HAP-1 (cell line): ENCODE data around the gene KCNQ1.

ENCODE experiments used
- DNase-seq, 2 experiments: peaks; one replicate each; pipeline ENCODE4 v3.0.0-alpha.2; 2016 to 2020; ENCODE audit warnings: low spot score in 2 of 2
- H3K27me3 ChIP-seq: fragments of 250-450 bp; sonication (Bioruptor Pico); 2 replicates; pipeline ENCODE4 v1.5.1; 2020; ENCODE audit warnings: low read depth, mild to moderate bottlenecking, moderate library complexity
- H3K36me3 ChIP-seq: fragments of 250-450 bp; sonication (Bioruptor Pico); replicated peaks from 2 replicates; pipeline ENCODE4 v1.5.1; 2020; ENCODE audit warnings: mild to moderate bottlenecking
- H3K4me1 ChIP-seq: fragments of 250-450 bp; sonication (Bioruptor Pico); 2 replicates; pipeline ENCODE4 v1.5.1; 2020; ENCODE audit warnings: mild to moderate bottlenecking
- H3K4me3 ChIP-seq: fragments of 250-450 bp; sonication (Bioruptor Pico); 2 replicates; pipeline ENCODE4 v1.5.1; 2020; ENCODE audit warnings: mild to moderate bottlenecking, moderate library complexity
- H3K9me3 ChIP-seq: fragments of 250-450 bp; sonication (Bioruptor Pico); 2 replicates; pipeline ENCODE4 v1.5.1; 2020; ENCODE audit warnings: mild to moderate bottlenecking, moderate library complexity
- in situ Hi-C: fragments of 300-500 bp; cut with MboI; formaldehyde crosslinking; loops from 3 replicates; pipeline ENCODE4 v1.14.3; 2020; ENCODE audit warnings: low sequenced_read_pairs, inconsistent platforms, mixed read lengths

Gene KCNQ1

DNA sequence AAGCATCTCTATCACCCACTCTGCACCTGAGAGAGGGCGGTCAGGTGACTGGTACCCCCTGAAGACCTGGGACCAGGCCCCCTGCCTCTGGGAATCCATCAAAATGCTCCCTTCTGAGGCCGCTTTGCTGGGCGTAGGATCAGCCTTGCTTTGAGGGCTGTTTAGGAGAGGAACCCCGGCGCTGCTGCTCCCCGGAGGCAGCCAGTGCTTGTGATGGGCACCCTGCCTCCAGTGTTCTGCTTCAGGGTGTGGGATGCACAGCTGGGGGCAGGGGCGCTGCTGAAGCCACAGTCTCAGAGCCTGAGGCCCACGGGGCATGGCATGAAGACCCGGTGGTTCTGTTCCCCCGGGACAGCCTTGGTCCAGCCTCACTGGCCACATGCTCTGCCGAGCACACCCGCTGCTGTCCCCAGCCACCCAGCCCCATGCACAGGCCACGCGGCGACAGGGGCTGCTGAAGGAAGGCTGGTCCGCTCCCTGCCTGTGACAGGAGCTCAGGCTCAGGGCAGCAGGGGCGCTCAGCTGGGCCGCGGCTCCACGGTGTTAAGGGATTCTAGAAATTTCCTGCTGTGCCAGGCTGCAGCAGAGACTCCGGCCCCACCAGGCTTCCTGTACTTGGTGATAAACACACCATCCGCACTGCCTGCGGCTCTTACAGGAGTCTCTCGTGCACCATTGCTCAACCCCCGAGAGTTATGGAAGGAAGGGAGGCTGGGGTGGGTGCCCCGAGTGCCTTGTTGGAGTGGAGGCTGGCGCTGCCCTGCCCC lies 91.0 kb downstream of the KCNQ1 start:
- no peaks in the 10 kb centered on the region for H3K36me3 ChIP-seq
- in situ Hi-C loops: no loop called here
- no peak for DNase-seq
- no peaks in the 10 kb centered on the region for H3K27me3 ChIP-seq
- no peak overlapping the region for H3K4me3 ChIP-seq
- peaks cover 10% of the 10 kb centered on the region for H3K4me1 ChIP-seq
- no peaks in the 10 kb centered on the region for H3K9me3 ChIP-seq

DNA sequence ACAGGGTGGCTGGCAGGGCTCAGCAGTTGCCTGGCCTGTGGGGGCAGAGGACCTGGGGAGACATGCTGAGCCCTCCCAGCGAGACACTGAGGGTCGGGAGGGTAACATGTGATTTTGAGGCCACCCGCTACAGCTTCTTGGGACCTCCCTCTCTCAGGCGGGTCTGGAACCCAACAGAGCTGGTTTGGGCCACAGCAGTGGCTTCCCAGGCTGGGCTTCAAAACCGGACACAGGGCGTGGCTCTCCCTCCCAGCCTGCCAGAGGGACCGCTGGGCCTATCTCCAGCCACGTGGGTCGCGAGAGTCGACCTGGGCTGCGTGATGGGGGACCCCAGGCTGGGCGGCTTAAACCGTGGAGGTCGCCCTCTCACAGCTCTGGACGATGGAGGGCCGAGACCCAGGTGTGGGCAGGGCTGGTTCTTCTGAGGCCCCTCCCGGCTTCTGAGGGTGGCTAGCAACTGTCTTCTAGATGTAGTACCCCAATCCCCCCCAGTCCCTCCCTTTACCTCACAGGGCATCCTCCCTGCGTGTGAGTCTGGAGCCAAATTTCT lies 91.7 kb downstream of the KCNQ1 start:
- Histone ChIP-seq H3K27me3 (no peaks in the 10 kb centered on the region), H3K9me3 (no peaks in the 10 kb centered on the region), H3K4me1 (peaks cover 10% of the 10 kb centered on the region), H3K36me3 (no peaks in the 10 kb centered on the region), H3K4me3 (no peak overlapping the region)
- in situ Hi-C loops: no loop called here
- no peak for DNase-seq

DNA sequence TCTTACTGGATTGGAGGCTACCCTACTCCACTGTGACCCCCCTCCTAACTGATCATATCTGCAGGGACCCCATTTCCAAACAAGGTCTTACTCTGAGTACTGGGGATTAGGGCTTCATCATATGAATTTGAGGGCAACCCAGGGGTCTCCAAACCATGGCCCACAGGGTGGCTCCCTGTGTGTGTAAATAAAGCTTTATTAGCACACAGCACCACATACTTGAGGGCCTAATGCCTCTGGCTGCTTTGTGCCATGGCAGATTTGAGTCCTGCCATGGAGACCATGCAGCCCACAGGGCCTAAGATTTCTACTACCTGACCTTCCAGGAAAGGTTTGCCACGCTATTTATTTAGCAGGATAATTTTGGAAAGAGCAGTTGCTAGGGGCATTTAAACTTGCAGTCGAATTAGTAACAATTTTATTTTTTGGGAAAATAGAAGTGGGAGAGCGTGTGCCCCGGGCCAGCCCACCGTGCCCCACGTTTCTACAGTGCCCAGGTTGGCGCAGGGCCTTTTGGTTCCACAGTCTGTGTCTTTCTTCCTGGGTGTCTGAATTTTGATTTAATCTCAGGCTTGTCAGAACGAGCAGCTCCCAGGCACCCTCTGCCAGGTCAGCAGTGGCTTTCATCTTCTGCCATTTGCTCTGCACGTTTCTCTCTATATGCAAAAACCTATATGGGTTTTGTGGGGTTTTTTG lies 92.3 kb downstream of the KCNQ1 start:
- H3K9me3 ChIP-seq: no peaks in the 10 kb centered on the region
- no peaks in the 10 kb centered on the region for H3K36me3 ChIP-seq
- H3K4me1 ChIP-seq: peaks cover 10% of the 10 kb centered on the region
- H3K4me3 ChIP-seq: no peak overlapping the region
- in situ Hi-C loops: no loop called here
- H3K27me3 ChIP-seq: no peaks in the 10 kb centered on the region
- DNase-seq: no peak

DNA sequence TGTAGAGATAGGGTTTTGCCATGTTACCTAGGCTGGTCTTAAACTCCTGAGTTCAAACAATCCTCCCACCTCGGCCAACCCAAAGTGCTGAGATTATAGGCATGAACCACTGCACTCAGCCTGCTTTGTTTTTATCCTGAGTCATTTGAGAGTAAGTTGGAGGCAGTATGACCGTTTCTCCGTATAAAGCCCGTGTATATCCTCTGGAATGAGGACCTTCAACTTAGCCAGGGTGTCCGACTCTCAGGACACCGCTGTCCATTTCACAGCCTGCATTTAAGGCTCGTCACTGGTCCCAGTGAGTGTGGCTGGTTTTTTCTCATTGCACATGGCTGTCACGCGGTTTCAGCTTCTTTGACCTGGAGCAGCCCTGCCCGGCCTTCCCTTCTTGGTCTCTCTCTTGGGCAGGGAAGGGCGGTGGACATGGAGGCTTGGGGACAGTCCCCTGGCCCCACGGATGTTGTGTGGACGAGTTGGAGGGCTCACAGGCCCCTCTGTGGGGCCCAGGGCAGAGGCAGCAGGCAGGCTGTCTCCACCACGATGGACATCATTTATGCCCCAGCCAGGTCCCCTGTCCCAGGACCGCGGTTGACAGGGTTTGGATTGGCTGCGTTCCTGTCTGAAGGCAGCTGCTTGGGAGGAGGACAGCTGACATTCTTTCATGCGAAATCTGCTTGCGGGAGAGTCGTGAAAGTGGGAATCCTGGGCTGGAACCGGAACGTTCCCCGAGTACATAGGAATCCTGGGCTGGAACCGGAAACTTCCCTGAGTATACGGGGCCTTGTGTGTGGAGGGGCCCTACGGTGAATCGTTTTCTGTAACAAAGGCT lies 93.3 kb downstream of the KCNQ1 start:
- Histone ChIP-seq H3K9me3 (no peaks in the 10 kb centered on the region), H3K27me3 (no peaks in the 10 kb centered on the region), H3K4me3 (no peak overlapping the region), H3K4me1 (peaks cover 8% of the 10 kb centered on the region), H3K36me3 (no peaks in the 10 kb centered on the region)
- no peak for DNase-seq
- in situ Hi-C loops: no loop called here

DNA sequence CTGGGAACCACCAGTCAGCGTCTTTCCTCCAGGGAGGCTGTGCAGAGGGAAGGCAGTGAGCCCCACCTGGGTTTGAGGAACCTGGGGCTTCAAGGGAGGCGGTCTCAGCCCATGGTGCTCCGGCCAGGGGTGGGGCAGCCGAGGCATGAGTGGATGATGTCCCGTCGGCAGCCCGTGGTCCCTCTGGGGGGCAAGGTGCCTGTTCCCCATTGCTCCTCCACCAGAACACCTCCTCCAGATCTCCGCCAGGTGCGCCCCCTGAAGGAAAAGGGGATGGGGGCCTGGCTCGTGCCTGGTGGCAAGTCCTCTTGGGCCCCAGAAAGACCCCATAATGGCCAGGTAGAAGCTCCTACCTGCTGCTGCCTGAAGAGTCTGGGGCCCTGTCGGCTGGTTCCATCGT lies 94.1 kb downstream of the KCNQ1 start:
- H3K4me1 ChIP-seq: peaks cover under 1% of the 10 kb centered on the region; the same call in 1 of the 2 replicates
- in situ Hi-C loops: no loop called here

DNA sequence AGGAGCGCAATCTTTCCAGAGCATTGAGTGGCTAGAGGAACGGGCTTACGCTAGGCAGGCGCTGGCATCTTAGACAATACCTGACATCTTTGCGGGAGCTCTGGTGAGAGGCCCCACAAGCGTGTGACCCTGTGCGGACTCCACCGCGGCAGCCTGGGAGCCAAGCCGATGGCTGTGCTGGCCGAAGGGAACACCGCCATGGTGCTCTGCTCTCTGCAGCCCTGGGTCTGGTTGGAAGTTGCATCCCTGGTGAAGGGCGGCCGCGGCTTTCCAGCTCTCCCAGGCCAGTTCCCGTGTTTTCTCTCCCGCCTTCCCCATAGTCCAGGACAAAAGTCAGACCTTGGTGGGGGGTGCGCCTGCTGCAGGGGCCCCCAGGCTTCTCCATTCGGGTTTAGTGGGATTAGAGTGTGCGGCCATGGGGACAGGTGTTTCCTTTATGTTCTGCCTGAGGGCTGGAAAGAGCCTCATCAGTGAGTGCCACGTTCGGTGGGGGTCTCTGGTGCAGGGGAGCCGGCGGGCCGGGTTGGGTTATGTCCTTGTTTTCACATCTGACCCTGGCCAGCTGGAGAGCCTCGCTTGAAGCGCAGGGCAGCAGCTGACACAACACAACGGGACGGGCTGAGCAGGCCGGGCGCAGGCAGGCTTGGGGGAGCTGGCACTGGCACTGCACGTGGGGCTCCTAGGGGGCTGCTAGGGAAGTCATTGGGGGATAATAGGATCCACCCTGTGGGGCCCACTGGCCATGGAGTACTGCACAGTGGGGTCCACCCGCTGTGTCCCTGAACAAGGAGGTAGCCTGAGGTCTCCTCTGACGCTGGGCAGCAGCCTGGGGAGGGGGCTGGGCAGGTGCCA lies 94.8 kb downstream of the KCNQ1 start:
- in situ Hi-C loops: no loop called here
- H3K4me1 ChIP-seq: no peaks in the 10 kb centered on the region
- DNase-seq: no peak

More for the DNA sequence above, 94.1 kb downstream of the KCNQ1 start:
- DNase-seq: no peak
- no peaks in the 10 kb centered on the region for H3K36me3 ChIP-seq
- H3K27me3 ChIP-seq: no peaks in the 10 kb centered on the region
- no peak overlapping the region for H3K4me3 ChIP-seq
- H3K9me3 ChIP-seq: no peaks in the 10 kb centered on the region

DNA sequence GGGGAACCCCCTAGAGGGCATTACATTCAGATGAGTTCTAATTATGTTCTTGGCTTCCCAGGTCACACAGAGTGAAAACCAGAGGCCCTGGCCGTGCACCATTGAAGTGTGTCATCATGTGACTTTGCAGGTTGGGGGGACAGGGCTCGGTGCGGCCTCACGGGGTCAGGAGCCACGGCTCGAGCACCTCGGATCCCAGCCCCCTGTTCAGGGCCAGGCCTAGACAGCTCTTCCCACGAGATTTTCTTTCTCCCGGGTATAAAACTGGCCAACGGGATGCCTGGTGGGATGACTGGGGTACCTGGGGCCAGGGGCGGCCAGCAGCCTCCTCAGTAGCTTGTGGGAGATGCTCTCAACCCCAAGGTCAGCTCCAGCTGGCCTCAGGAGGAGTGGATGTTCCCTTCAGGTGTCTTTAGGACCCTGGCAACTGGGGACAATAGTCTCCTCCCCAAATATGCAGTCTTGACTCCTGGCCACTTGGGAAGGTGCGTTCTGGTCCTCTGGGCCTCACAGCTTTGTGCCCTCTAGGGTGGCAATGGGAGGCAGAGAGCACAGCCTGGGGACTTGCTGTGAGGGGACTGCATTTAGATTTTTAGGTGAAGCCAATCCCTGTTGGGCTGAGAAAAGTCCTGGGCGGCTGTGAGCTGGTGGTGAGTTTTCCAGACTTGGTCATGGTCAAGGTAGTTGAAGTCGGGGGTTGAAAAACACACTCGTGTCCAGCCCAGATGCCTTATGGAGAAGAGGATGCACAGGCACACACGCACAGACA lies 95.6 kb downstream of the KCNQ1 start:
- H3K27me3 ChIP-seq: no peaks in the 10 kb centered on the region
- DNase-seq: no peak
- in situ Hi-C loops: no loop called here

More for the DNA sequence above, 94.8 kb downstream of the KCNQ1 start:
- H3K36me3 ChIP-seq: no peaks in the 10 kb centered on the region
- no peaks in the 10 kb centered on the region for H3K27me3 ChIP-seq
- no peaks in the 10 kb centered on the region for H3K9me3 ChIP-seq
- H3K4me3 ChIP-seq: no peak overlapping the region

DNA sequence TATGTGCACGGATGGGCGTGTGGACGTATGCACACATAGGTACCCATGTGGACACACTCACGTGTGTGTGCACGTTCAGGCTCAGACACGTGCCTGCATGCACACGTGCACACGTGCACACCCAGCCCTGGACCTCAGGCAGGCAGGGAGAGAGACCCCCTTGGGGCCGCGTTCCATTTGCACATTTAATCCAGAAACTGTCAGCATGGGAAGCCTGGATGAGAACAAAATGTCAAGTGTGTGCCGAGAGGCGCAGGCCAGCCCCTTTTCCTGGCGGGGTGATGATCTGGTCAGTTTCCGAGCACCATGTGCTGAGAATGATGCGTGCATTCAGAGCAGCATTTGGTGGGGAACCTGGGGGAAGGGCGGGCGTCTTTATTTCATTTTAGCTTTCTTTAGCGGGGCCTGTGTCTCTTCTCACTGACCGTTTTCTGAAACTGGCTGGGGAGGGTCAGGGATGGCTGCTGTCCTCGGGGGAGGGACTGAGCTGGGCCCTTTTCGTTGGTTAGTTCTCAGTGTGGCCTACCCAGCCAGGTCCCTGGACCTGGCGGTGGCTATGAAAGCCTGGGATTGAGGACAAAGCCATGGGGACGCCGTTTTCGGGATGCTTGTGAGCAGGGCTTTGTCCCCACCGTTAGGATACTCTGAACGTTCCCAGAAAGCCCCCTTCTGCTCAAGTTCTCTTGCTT lies 96.3 kb downstream of the KCNQ1 start:
- no peaks in the 10 kb centered on the region for H3K9me3 ChIP-seq
- H3K4me3 ChIP-seq: no peak overlapping the region
- no peaks in the 10 kb centered on the region for H3K4me1 ChIP-seq
- in situ Hi-C loops: no loop called here
- no peak for DNase-seq
- H3K36me3 ChIP-seq: no peaks in the 10 kb centered on the region
- no peaks in the 10 kb centered on the region for H3K27me3 ChIP-seq

More for the DNA sequence above, 95.6 kb downstream of the KCNQ1 start:
- H3K4me3 ChIP-seq: no peak overlapping the region
- no peaks in the 10 kb centered on the region for H3K4me1 ChIP-seq
- no peaks in the 10 kb centered on the region for H3K36me3 ChIP-seq
- no peaks in the 10 kb centered on the region for H3K9me3 ChIP-seq

DNA sequence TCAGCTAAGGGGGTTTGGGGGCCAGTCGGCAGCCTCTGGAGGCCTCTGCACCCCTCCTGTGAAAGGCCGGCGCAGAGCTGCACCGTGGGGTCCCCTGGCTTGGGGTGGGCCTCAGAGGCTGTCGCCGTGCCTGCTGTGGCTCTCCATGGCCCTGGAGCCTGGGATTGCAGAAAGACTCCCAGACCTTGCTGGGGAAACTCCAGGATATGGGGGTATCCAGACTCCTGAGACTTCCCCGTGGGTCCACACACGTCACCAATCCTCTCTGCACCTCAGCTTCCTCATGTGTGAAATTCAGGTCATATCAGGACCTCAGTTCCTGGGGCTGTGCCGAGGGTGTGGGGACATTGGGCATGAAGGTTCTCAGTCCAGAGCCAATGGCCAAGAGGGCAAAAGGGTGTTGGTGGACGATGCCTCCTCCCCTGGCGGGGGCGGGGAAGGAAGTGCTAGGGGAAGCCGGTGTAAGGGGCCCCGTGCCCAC lies 97.1 kb downstream of the KCNQ1 start:
- H3K27me3 ChIP-seq: no peaks in the 10 kb centered on the region
- in situ Hi-C loops: no loop called here
- H3K9me3 ChIP-seq: no peaks in the 10 kb centered on the region
- H3K4me3 ChIP-seq: no peak overlapping the region
- no peak for DNase-seq
- no peaks in the 10 kb centered on the region for H3K36me3 ChIP-seq
- H3K4me1 ChIP-seq: no peaks in the 10 kb centered on the region

DNA sequence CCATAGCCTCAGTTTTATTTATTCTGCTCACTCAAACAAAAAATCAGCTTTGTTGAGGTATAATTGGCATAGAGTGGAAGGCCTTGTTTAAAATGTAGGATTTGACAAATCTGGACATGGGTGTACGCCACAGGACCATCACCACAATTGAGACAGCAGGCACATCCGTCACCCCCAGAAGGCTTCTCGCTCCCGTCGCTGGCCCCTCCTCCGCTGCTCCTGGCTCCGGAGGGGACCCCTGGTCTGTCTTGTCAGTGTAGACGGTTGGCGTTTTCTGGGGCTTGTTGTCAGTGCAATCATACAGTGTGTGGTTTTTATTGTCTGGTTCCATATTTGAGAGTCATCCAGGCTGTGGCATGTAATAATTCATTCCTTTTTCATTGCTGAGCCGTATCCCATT lies 97.6 kb downstream of the KCNQ1 start:
- Histone ChIP-seq H3K9me3 (no peaks in the 10 kb centered on the region), H3K36me3 (no peaks in the 10 kb centered on the region), H3K4me3 (no peak overlapping the region), H3K27me3 (no peaks in the 10 kb centered on the region), H3K4me1 (no peaks in the 10 kb centered on the region)
- DNase-seq: no peak
- in situ Hi-C loops: no loop called here

DNA sequence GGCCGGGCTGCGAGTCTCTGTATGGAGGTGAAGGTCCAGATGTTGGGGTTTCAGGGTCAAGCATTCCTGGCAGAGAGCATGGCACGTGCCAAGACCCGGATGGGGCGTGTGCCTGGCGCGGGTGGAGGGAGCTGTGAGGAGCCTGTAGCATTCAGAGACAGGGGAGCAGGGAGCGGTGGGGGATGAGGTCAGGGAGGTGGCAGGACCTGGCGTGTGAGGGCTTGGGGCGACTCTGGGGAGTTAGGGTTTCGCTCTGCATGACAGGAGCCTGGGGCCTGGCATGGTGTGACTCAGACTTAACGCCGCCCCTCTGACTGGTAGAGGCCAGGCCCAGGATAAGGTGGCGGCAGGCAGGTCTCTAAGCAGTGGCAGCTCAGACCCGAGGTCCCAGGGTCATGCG lies 103.0 kb downstream of the KCNQ1 start:
- no peaks in the 10 kb centered on the region for H3K9me3 ChIP-seq
- in situ Hi-C loops: no loop called here
- H3K4me1 ChIP-seq: no peaks in the 10 kb centered on the region
- no peaks in the 10 kb centered on the region for H3K27me3 ChIP-seq
- no peak overlapping the region for H3K4me3 ChIP-seq
- no peaks in the 10 kb centered on the region for H3K36me3 ChIP-seq
- DNase-seq: no peak

DNA sequence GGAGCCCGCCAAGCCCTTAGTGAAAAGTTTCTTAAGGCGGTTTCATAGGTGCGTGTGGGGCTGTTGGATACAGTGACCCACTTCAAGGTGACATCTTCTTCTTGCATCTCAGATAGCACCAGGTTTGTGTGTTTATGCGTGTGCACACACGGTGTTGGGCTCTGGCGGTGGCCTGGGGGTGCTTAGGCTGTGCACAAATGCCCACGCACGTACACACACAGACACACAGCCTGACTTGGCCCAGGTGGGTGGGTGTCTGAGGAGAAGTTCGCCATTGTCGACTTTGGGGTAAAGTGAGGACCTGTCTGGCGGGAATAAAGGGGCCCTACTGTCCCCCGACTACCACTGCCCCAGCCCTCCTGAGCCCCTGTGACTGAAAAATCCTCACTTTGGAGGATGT lies 103.8 kb downstream of the KCNQ1 start:
- H3K4me3 ChIP-seq: no peak overlapping the region
- no peaks in the 10 kb centered on the region for H3K27me3 ChIP-seq
- H3K9me3 ChIP-seq: no peaks in the 10 kb centered on the region
- no peaks in the 10 kb centered on the region for H3K36me3 ChIP-seq
- DNase-seq: no peak
- in situ Hi-C loops: no loop called here
- H3K4me1 ChIP-seq: no peaks in the 10 kb centered on the region
